HL-60 (cell line): ENCODE measurements around the gene MYO1D.

ENCODE experiments used
- POLR2AphosphoS5 ChIP-seq: IDR thresholded peaks from 2 replicates; pipeline ENCODE4 v1.6.1; 2012; ENCODE audit warnings: low read depth
- SPI1 ChIP-seq: IDR thresholded peaks from 2 replicates; pipeline ENCODE4 v1.6.1; 2012; ENCODE audit warnings: low read depth, mild to moderate bottlenecking, borderline replicate concordance
- TF ChIP-seq, protein P1 (sequence below): IDR thresholded peaks from one replicate; pipeline ENCODE4 v1.5.1; 2011; ENCODE audit warnings: low read length, control low read depth, inconsistent platforms; ENCODE audit not compliant: insufficient read depth

DNA sequence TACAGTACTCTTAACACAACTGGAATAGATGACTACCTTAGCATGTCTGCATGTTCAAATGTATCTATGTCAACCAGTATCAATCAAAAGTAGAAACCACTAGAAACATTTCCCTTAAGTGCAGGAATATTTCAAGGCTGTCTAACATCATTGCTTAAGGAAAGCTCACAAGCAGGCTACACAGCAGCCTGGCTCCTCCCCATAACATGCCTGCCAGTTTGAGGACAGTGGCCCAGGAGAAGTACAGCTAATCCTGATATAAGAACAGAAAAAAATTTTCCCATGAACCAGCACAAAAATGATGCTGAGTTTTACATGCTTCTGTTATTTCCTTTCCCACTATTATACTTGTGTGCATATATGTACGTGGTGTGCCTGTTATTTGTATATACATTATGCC, 175.1 kb downstream of the MYO1D start:
- TF ChIP-seq, protein P1, sequence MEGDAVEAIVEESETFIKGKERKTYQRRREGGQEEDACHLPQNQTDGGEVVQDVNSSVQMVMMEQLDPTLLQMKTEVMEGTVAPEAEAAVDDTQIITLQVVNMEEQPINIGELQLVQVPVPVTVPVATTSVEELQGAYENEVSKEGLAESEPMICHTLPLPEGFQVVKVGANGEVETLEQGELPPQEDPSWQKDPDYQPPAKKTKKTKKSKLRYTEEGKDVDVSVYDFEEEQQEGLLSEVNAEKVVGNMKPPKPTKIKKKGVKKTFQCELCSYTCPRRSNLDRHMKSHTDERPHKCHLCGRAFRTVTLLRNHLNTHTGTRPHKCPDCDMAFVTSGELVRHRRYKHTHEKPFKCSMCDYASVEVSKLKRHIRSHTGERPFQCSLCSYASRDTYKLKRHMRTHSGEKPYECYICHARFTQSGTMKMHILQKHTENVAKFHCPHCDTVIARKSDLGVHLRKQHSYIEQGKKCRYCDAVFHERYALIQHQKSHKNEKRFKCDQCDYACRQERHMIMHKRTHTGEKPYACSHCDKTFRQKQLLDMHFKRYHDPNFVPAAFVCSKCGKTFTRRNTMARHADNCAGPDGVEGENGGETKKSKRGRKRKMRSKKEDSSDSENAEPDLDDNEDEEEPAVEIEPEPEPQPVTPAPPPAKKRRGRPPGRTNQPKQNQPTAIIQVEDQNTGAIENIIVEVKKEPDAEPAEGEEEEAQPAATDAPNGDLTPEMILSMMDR = no peak
- TF ChIP-seq POLR2AphosphoS5 = no peak
- no peak for TF ChIP-seq SPI1
